DLD1 (cell line): ENCODE data around the gene KRTAP22-1.

ENCODE experiments used
- in situ Hi-C: cut with HindIII; loops from 2 replicates; pipeline ENCODE4 v1.10.0; 2017; ENCODE audit warnings: low sequenced_read_pairs

Gene KRTAP22-1

DNA sequence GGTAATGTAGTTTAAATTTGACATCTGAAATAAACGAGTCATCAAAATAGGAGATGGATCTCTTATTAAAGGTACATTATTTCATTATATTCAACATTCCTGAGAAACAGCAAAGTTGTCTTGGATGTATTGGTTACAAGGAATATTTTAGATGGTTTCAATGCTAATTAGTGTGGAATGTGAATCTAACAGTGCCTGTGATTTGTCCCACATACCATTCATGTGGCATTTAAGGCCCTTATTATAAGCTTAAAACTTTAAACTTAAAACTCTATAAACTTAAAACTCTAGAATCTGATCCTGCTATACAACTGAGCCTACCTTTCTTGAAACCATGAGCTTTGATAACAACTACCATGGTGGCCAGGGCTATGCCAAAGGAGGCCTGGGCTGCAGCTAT, at the start of gene KRTAP22-1:
KRTAP22-1 (plus strand) TSS at position 301 of the 400 bp plus-strand sequence.
- in situ Hi-C loops = no loop called here

- in situ Hi-C loops = no loop called here
These were observed 48.1 kb upstream of the KRTAP22-1 start for GRCh38 chr21:30552782-30553181.

DNA sequence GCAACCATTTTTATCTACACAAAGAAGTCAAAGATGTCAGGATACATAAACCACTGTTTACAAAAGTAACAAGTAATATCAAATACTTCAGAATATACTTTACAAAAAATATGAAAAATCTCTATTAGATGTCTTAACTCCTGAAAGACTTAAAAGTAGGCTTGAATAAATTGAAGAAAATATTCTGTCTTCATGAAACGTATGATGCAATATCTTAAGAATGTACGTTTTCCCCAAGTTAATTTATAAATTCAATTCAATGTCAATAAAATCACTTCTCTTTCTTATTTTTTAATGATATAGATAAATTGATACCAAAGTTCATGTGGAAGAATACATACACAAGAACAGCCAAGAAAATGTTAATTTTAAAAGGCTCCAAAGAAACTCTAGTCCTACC, 45.8 kb upstream of the KRTAP22-1 start:
- in situ Hi-C loops = no loop called here

DNA sequence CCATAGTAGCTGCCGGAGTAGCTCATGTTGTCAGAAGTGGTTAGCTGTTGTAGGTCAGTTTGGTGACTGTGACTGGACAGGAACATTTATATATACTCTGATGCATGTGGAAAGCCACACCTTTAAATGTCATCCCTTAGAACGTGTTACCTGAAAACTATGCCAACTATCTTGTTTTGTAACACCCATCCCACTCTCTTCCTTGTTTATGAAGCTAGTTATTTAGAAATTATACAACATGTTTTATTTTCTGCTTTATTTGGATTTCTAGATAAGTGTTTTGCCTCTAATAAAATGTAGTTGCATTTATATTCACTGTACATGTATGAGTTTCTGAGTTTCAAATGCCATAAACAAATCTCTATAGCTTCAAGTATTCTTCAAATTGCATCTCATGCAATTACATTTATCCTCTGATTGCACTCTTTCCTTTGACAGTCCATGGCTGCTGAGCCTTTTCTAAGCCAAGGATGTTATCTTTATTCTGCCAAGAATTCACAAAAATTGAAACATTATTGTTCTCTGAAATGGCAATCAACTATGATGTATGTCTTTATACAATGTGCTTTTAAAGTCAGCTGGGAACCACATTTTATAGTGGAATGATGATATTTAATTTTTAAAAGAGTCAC, 39.5 kb upstream of the KRTAP22-1 start, which contains the start of gene KRTAP19-7:
KRTAP19-7 (minus strand) TSS at position 51 of the 632 bp plus-strand sequence; CDS start at position 26, 25 bp downstream.
- in situ Hi-C loops = no loop called here

- in situ Hi-C loops = no loop called here
These were observed 38.9 kb upstream of the KRTAP22-1 start for GRCh38 chr21:30561957-30562356.

GRCh38 chr21:30563072-30563471, 37.8 kb upstream of the KRTAP22-1 start:
- in situ Hi-C loops = no loop called here

GRCh38 chr21:30563630-30564029, 37.3 kb upstream of the KRTAP22-1 start:
- in situ Hi-C loops = no loop called here

DNA sequence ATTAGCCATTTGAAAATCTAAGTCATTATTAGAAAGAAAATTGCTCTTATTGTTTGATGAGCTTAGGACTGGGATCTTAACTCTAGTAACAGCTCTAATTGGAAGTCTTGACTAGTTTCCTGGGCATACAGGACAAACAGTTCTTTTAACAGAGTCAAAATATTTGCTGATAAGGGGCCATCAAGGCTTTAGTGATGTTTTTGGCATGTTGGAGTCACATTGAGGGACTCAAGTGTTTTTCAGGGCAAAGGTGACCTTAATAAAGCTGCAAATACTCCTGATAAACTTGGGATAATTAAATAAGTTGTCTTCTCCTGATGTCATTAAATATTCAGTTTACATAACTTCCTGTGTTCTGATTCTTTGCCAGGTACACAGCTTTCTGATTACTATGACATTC, 33.3 kb upstream of the KRTAP22-1 start:
- in situ Hi-C loops = no loop called here

DNA sequence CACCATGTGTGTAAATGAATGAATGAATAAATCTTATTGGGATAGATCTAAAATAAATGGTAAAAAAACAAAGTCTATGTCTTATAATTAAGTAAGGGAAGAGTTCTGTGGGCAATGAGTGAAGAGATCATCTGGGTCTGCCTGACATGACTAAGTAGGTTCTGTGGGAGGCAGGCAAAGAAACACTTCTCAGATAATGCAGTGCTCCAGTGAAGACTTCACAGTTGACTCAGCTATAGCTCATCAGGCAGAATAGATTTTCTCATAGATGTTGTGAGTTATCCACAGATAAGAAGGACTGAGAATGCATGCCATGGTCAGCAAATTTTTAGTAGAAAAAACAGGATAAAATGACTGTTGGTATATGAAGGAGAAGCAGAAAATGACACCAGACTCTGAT, 23.1 kb upstream of the KRTAP22-1 start:
- in situ Hi-C loops = no loop called here

GRCh38 chr21:30579346-30579745, 21.5 kb upstream of the KRTAP22-1 start:
- in situ Hi-C loops = no loop called here

DNA sequence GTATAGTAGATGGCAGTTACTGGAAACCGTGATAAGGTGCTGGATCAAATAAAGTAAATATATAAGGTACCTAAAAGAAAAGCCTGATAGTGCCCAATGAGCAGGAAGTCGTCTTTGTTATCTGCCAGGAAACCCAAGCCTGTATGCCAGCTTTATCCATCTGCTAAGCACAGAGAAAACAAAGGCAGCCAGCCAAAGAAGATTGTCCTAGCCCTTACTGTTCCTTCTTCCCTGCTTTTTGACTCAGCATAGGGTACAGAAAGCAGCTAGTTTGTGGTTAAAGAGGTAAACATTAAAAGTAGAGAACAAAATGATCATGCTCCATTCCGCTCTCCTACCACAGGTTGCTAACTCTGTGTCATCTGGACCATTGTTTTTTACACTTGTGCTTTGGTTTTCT, 20.8 kb upstream of the KRTAP22-1 start:
- in situ Hi-C loops = no loop called here

DNA sequence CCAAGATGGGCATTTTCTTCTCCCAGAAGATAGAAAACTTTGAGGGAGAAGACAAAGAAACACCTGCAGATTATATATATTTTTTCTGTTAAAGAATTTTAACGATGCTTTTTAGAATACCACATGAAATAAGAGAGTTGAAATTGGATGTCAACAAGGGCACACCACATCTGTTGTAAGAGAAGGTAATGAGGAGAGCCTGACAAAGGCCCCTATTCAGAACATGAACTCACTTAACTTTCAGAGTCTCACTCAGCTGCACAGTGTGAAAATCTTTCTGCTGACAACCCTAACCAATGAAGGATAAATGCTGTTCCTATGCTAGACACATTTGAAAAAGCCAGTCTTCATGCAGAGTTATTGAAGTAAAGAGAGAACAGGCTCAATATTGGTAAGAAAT, 18.0 kb upstream of the KRTAP22-1 start:
- in situ Hi-C loops = no loop called here

GRCh38 chr21:30590297-30590696, 10.6 kb upstream of the KRTAP22-1 start, which contains the start of gene KRTAP22-2:
Gene KRTAP22-2 (minus strand): TSS chr21:30590397.
- in situ Hi-C loops = no loop called here

DNA sequence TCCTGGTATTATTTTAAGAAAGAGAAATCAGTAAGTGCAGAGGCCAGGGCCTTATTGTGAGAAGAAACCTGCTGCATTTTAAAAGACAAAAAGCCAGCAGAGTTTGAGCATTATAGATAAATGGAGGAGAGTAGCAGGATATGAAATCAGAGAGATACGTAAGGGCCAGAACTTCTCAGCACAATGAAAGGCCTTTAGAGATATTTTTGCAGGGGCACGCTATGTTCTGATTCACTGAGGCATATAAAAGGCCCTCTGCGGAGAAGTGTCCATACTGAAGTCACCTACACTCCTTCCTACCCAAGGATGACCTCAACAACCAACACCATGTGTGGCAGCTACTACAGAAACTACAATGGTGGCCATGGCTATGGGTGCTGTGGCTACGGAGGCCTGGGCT, 8.7 kb upstream of the KRTAP22-1 start, which contains the start of gene KRTAP6-3:
KRTAP6-3 (plus strand) TSS at position 301 of the 400 bp plus-strand sequence; CDS start at position 307, 6 bp downstream.
- in situ Hi-C loops = no loop called here

DNA sequence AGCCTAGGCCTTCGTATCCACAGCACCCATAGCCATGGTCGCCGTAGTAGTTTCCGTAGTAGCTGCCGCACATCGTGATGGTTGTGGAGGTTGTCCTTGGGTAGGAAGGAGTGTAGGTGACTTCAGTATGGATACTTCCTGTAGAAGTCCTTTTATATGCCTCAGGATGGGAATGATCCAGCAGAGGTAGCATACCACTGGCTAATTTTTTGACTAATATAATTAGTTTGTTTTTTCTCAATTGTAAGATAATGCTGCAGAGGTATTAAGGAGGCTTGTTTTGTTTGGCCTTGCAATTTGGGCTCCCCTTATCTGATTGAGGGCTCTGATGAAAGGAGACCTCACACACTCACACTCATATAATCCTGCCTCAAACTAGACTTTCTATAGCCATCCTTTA, 2.1 kb upstream of the KRTAP22-1 start, which contains the start of gene KRTAP6-2:
KRTAP6-2 (minus strand) TSS at position 101 of the 400 bp plus-strand sequence; CDS start at position 73, 28 bp downstream.
- in situ Hi-C loops = no loop called here

- in situ Hi-C loops = no loop called here
These were observed 5.1 kb downstream of the KRTAP22-1 start for GRCh38 chr21:30605968-30606367.

DNA sequence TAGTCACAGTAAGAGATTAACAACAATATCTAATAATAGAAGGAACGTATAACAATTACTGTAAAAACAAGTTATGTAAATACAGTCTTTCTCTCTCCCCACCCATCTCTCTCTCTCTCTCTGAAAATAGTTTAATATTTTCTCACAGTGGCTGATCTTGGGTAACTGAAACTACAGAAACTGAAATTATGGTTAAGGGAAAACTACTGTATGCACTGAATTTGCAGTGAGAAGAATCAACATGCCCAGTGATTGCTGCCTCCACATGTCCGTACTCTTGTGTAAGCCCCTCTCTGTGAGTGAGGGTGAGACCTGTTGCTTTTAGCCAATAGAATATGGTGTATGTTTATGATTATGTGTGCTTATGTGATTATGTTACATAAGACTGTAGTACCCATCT, 11.2 kb downstream of the KRTAP22-1 start:
- in situ Hi-C loops = no loop called here

- in situ Hi-C loops = no loop called here
These were observed 12.9 kb downstream of the KRTAP22-1 start, which contains the start of gene KRTAP6-1 for GRCh38 chr21:30613836-30614235. Gene KRTAP6-1 (minus strand): TSS chr21:30613930. CDS start chr21:30613904, 26 bp downstream.

DNA sequence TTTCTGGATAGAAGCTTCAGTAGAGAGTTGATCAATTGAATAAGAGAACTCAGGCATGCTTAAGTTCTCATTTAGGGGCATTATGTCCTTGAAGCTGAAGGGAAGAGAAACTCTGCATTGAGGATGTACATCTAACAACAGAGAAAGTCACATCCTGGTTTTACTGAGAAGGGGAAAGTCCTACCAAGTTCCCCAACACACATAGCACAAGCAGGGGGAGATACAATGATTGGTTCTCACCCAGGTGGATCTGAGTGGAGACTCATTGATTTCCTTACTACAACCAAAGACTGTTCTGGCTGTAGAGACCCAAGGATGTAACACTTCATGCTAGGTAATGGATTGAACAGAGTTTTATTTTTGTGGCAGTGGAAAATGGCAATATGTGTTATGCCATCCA, 14.3 kb downstream of the KRTAP22-1 start:
- in situ Hi-C loops = no loop called here

DNA sequence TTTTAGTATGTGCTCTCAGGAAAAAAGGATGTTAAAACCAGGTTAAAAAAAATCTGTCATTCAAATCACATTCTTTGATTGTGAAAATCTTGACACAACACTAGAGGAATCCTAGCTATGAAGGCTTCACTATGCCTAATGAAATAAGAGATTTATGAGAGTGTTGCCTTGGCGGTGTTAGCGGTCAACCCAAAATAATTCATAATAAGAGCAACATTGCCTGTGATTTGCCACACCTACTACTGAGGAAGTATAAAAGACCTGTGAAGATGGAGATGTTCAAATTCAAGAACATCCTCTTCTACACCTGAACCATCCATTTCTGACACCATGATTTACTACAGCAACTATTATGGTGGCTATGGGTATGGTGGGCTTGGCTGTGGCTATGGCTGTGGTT, 15.2 kb downstream of the KRTAP22-1 start, which contains the start of gene KRTAP20-1:
KRTAP20-1 (plus strand) TSS at position 301 of the 400 bp plus-strand sequence; CDS start at position 331, 30 bp downstream.
- in situ Hi-C loops = no loop called here

GRCh38 chr21:30620080-30620479, 19.2 kb downstream of the KRTAP22-1 start:
- in situ Hi-C loops = no loop called here

DNA sequence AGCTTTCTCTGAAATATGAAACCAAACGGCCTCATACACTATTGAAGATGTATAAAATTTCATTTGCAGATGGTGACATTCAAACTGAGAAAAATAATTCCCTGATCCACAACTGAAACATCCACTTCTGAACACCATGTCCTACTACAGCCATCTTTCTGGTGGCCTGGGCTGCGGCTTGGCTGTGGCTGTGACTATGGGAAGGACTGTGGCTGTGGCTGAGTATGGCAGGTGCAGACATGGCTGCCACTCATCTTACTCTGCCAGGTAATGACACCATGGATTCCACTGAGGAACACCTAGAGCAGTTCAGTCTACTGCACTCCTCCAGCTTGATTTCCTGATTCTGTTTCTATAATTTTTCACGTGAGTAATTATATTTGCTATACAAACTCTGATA, 19.6 kb downstream of the KRTAP22-1 start, which contains the start of gene KRTAP20-4:
KRTAP20-4 (plus strand) TSS at position 106 of the 400 bp plus-strand sequence.
- in situ Hi-C loops = no loop called here
